Neural cell (in vitro differentiated cells): ENCODE data around the gene TNS3. TPM values are rescaled to one million over a fixed set of nuclear protein-coding genes. Genes with fewer than 3 reads are reported as not detected.

Experiments used
- H2AFZ ChIP-seq: fragments of 200-600, 300-800 bp; sonication (generic), shearing (Covaris generic); 2 replicates; pipeline ENCODE4 v1.6.0; 2014; ENCODE audit warnings: low read depth, mild to moderate bottlenecking, antibody characterized with exemption, low read length, moderate library complexity
- H3F3A ChIP-seq: fragments of 200-600 bp; shearing (Covaris generic); 2 replicates; pipeline ENCODE4 v1.6.1; 2016; ENCODE audit warnings: mild to moderate bottlenecking, moderate library complexity, mixed read lengths, antibody characterized with exemption, low read length; ENCODE audit not compliant: insufficient read depth, poor library complexity, severe bottlenecking
- H3K27ac ChIP-seq: fragments of 200-600, 300-800 bp; sonication (generic), shearing (Covaris generic); 2 replicates; pipeline ENCODE4 v1.5.1; 2014; ENCODE audit warnings: mild to moderate bottlenecking, low read length, moderate library complexity
- H3K27me3 ChIP-seq: fragments of 300-800, 200-600 bp; sonication (generic), shearing (Covaris generic); 2 replicates; pipeline ENCODE4 v1.6.0; 2014; ENCODE audit warnings: mild to moderate bottlenecking, low read depth, low read length, moderate library complexity; ENCODE audit not compliant: insufficient read depth
- H3K36me3 ChIP-seq: fragments of 300-800, 200-600 bp; sonication (generic), shearing (Covaris generic); 2 replicates; pipeline ENCODE4 v1.5.1; 2014; ENCODE audit warnings: mild to moderate bottlenecking, antibody characterized with exemption, low read length, moderate library complexity; ENCODE audit not compliant: insufficient read depth
- H3K4me2 ChIP-seq: fragments of 300-800, 200-600 bp; sonication (generic), shearing (Covaris generic); 2 replicates; pipeline ENCODE4 v1.6.0; 2014; ENCODE audit warnings: mild to moderate bottlenecking, low read length
- H3K4me3 ChIP-seq: fragments of 300-800, 200-600 bp; sonication (generic), shearing (Covaris generic); 2 replicates; pipeline ENCODE4 v1.5.1; 2014; ENCODE audit warnings: mild to moderate bottlenecking, low read length, moderate library complexity
- H3K79me2 ChIP-seq: fragments of 200-600 bp; shearing (Covaris generic); replicated peaks from 2 replicates; pipeline ENCODE4 v1.6.0; 2014; ENCODE audit warnings: mild to moderate bottlenecking, low read length, moderate library complexity; ENCODE audit not compliant: insufficient read depth
- H3K9ac ChIP-seq: fragments of 300-800, 200-600 bp; sonication (generic), shearing (Covaris generic); 2 replicates; pipeline ENCODE4 v1.6.1; 2016; ENCODE audit warnings: mild to moderate bottlenecking, low read length, mixed read lengths
- H3K9me2 ChIP-seq: fragments of 200-600 bp; shearing (Covaris generic); 2 replicates; pipeline ENCODE4 v1.6.1; 2016; ENCODE audit warnings: mild to moderate bottlenecking, low read length, mixed read lengths; ENCODE audit not compliant: insufficient read depth
- H3K9me3 ChIP-seq: fragments of 200-600, 300-800 bp; sonication (generic), shearing (Covaris generic); 2 replicates; pipeline ENCODE4 v1.6.1; 2016; ENCODE audit warnings: mild to moderate bottlenecking, mixed run types, low read length, moderate library complexity, mixed read lengths
- H4K20me1 ChIP-seq: fragments of 200-600 bp; shearing (Covaris generic); 2 replicates; pipeline ENCODE4 v1.6.1; 2016; ENCODE audit warnings: mild to moderate bottlenecking, mixed run types; ENCODE audit not compliant: insufficient read depth
- CTCF ChIP-seq: fragments of 450-650 bp; IDR thresholded peaks from 2 replicates; pipeline ENCODE4 v1.5.1; 2014; ENCODE audit warnings: antibody characterized with exemption, mild to moderate bottlenecking, moderate library complexity; ENCODE audit not compliant: poor library complexity, severe bottlenecking
- EP300 ChIP-seq: fragments of 450-650 bp; conservative IDR thresholded peaks from 2 replicates; pipeline ENCODE4 v1.6.1; 2014; ENCODE audit warnings: antibody characterized with exemption, mild to moderate bottlenecking, moderate library complexity; ENCODE audit not compliant: poor library complexity, severe bottlenecking
- EZH2 ChIP-seq: fragments of 200-600, 300-800 bp; shearing (Covaris generic), sonication (generic); IDR thresholded peaks from 2 replicates; pipeline ENCODE4 v1.6.1; 2014; ENCODE audit warnings: antibody characterized with exemption, low read length, borderline replicate concordance, mild to moderate bottlenecking; ENCODE audit not compliant: insufficient read depth, poor library complexity, severe bottlenecking
- MXI1 ChIP-seq: fragments of 450-650 bp; conservative IDR thresholded peaks from 2 replicates; pipeline ENCODE4 v1.6.1; 2014; ENCODE audit warnings: antibody characterized with exemption, mild to moderate bottlenecking; ENCODE audit not compliant: poor library complexity, severe bottlenecking
- POLR2AphosphoS5 ChIP-seq: IDR thresholded peaks from 2 replicates; pipeline ENCODE4 v1.6.1; 2012
- RAD21 ChIP-seq: fragments of 450-650 bp; conservative IDR thresholded peaks from 2 replicates; pipeline ENCODE4 v1.6.1; 2014; ENCODE audit warnings: antibody characterized with exemption, mild to moderate bottlenecking, moderate library complexity
- REST ChIP-seq: IDR thresholded peaks from 2 replicates; pipeline ENCODE4 v1.6.1; 2012; ENCODE audit warnings: borderline replicate concordance
- SMC3 ChIP-seq: fragments of 450-650 bp; conservative IDR thresholded peaks from 2 replicates; pipeline ENCODE4 v1.6.1; 2014; ENCODE audit warnings: antibody characterized with exemption, mild to moderate bottlenecking, moderate library complexity; ENCODE audit not compliant: poor library complexity
- TAF1 ChIP-seq: IDR thresholded peaks from 2 replicates; pipeline ENCODE4 v1.6.1; 2012; ENCODE audit warnings: low read depth
- polyA plus RNA-seq: library from polyadenylated mRNA; depleted of rRNA; stranded (reverse); fragments of >200 nt; gene quantifications from 2 replicates; pipeline ENCODE4 v1.2.3, GENCODE V29; 2014

Gene TNS3
- polyA plus RNA-seq, 1 donor from 2014 or later: 0.58 TPM

GRCh38 chr7:47438411-47439029 lies 143.4 kb downstream of the TNS3 start:
- no peaks in the 10 kb centered on the region for H3K79me2 ChIP-seq
- H3F3A ChIP-seq: no peaks in the 10 kb centered on the region
- no peak overlapping the region for H3K4me2 ChIP-seq
- H3K9me3 ChIP-seq: no peaks in the 10 kb centered on the region
- H3K9me2 ChIP-seq: no peaks in the 10 kb centered on the region
- no peaks in the 10 kb centered on the region for H3K27me3 ChIP-seq
- no peak overlapping the region for H3K9ac ChIP-seq
- no peaks in the 10 kb centered on the region for H4K20me1 ChIP-seq
- no peaks in the 10 kb centered on the region for H3K36me3 ChIP-seq
- no peak overlapping the region for H3K27ac ChIP-seq
- TF ChIP-seq EP300: no peak
- TF ChIP-seq MXI1: no peak
- TF ChIP-seq RAD21: no peak
- no peak for TF ChIP-seq TAF1
- no peak for TF ChIP-seq CTCF
- no peak for TF ChIP-seq SMC3
- no peak for TF ChIP-seq REST
- no peak for TF ChIP-seq POLR2AphosphoS5
- no peak for TF ChIP-seq EZH2
- no peak overlapping the region for H3K4me3 ChIP-seq
- H2AFZ ChIP-seq: no peak overlapping the region

- no peak for TF ChIP-seq EZH2
- no peak for TF ChIP-seq SMC3
- no peak for TF ChIP-seq POLR2AphosphoS5
- no peak for TF ChIP-seq CTCF
- TF ChIP-seq RAD21: no peak
- no peak for TF ChIP-seq MXI1
- no peak for TF ChIP-seq TAF1
- no peak for TF ChIP-seq EP300
- TF ChIP-seq REST: no peak
- no peaks in the 10 kb centered on the region for H3F3A ChIP-seq
- no peaks in the 10 kb centered on the region for H3K9me2 ChIP-seq
- no peaks in the 10 kb centered on the region for H3K9me3 ChIP-seq
- no peaks in the 10 kb centered on the region for H3K79me2 ChIP-seq
- no peaks in the 10 kb centered on the region for H4K20me1 ChIP-seq
- no peak overlapping the region for H3K9ac ChIP-seq
- no peak overlapping the region for H3K4me2 ChIP-seq
- no peak overlapping the region for H3K4me3 ChIP-seq
- no peak overlapping the region for H2AFZ ChIP-seq
- H3K27me3 ChIP-seq: no peaks in the 10 kb centered on the region
- no peaks in the 10 kb centered on the region for H3K36me3 ChIP-seq
- no peak overlapping the region for H3K27ac ChIP-seq
Measured at GRCh38 chr7:47435889-47436312, 146.0 kb downstream of the TNS3 start.
